Naive B cell (primary cell): ENCODE measurements around the gene SLC26A4. TPM values are rescaled to one million over a fixed set of nuclear protein-coding genes. Genes with fewer than 3 reads are reported as not detected.

Experiments
- ATAC-seq, 2 donors: fragments of 150-1000 bp; cut with Tn5 transposase; 2 replicates each; pipeline ENCODE4 v1.10.0; 2021; ENCODE audit warnings: low read depth in 2 of 2, mild to moderate bottlenecking in 2 of 2, moderate library complexity in 2 of 2
- DNase-seq: peaks from one replicate; pipeline ENCODE4 v3.0.0; 2022
- H3K27ac Mint-ChIP-seq, 6 donors: one replicate each; pipeline ENCODE4 v1.8.0; 2020 to 2022; ENCODE audit warnings: mild to moderate bottlenecking in 6 of 6, mixed read lengths in 6 of 6, moderate library complexity in 5 of 6, inconsistent platforms in 2 of 6
- H3K27me3 Mint-ChIP-seq, 3 donors: one replicate each; pipeline ENCODE4 v1.8.0; 2021 to 2022; ENCODE audit warnings: mixed read lengths in 3 of 3, mild to moderate bottlenecking in 1 of 3
- H3K36me3 Mint-ChIP-seq, 2 donors: one replicate each; pipeline ENCODE4 v1.8.0; 2020 to 2022; ENCODE audit warnings: mixed read lengths in 2 of 2, inconsistent platforms in 1 of 2, mild to moderate bottlenecking in 1 of 2
- H3K4me1 Mint-ChIP-seq, 3 donors: one replicate each; pipeline ENCODE4 v1.8.0; 2020 to 2022; ENCODE audit warnings: mixed read lengths in 3 of 3, inconsistent platforms in 1 of 3, mild to moderate bottlenecking in 1 of 3, moderate library complexity in 1 of 3
- H3K4me3 Mint-ChIP-seq, 8 donors: one replicate each; pipeline ENCODE4 v1.8.0; 2020 to 2022; ENCODE audit warnings: mild to moderate bottlenecking in 8 of 8, mixed read lengths in 8 of 8, moderate library complexity in 8 of 8, inconsistent platforms in 2 of 8
- H3K9me3 Mint-ChIP-seq, 7 donors: one replicate each; pipeline ENCODE4 v1.8.0; 2020 to 2022; ENCODE audit warnings: mixed read lengths in 7 of 7, mild to moderate bottlenecking in 5 of 7, inconsistent platforms in 2 of 7, moderate library complexity in 1 of 7
- polyA plus RNA-seq, 6 donors: library from polyadenylated mRNA; unstranded; fragments of 300-500 nt; fragmentation: Illumina TruSeq; gene quantifications; one replicate each; pipeline ENCODE4 v1.2.3, GENCODE V29; 2021; ENCODE audit warnings: low read depth in 6 of 6

The SLC26A4 gene
- polyA plus RNA-seq, 6 donors from 2014 or later, result 0.09 to 0.19 TPM; not detected in 4

GRCh38 chr7:107712896-107713295 lies 52.3 kb downstream of the SLC26A4 start:
- ATAC-seq, result no peak
- H3K27ac Mint-ChIP-seq, result no peak overlapping the region

GRCh38 chr7:107715531-107715930 lies 54.9 kb downstream of the SLC26A4 start:
- Mint-ChIP-seq H3K9me3 (no peaks in the 10 kb centered on the region), H3K4me3 (no peak overlapping the region), H3K27ac (no peak overlapping the region), H3K36me3 (no peaks in the 10 kb centered on the region), H3K4me1 (no peaks in the 10 kb centered on the region), H3K27me3 (peaks cover 0 to 6% (median 0%) of the 10 kb centered on the region in 3 donors)
- no peak for ATAC-seq
- DNase-seq, result no peak

More at GRCh38 chr7:107712896-107713295, 52.3 kb downstream of the SLC26A4 start:
- Mint-ChIP-seq H3K27me3 (no peaks in the 10 kb centered on the region), H3K4me1 (no peaks in the 10 kb centered on the region), H3K9me3 (no peaks in the 10 kb centered on the region), H3K36me3 (no peaks in the 10 kb centered on the region), H3K4me3 (no peak overlapping the region)
- DNase-seq, result no peak

- H3K27ac Mint-ChIP-seq, result peak overlapping the region in 1 of 6 donors; percentile 0
Measured at GRCh38 chr7:107718456-107719193, 58.0 kb downstream of the SLC26A4 start.

GRCh38 chr7:107721286-107721685 lies 60.7 kb downstream of the SLC26A4 start:
- no peak overlapping the region for H3K4me3 Mint-ChIP-seq
- no peaks in the 10 kb centered on the region for H3K36me3 Mint-ChIP-seq
- H3K27me3 Mint-ChIP-seq, result peaks cover 0 to 6% (median 0%) of the 10 kb centered on the region in 3 donors
- H3K27ac Mint-ChIP-seq, result no peak overlapping the region
- ATAC-seq (no peak), DNase-seq (no peak)
- no peaks in the 10 kb centered on the region for H3K9me3 Mint-ChIP-seq
- no peaks in the 10 kb centered on the region for H3K4me1 Mint-ChIP-seq

More at GRCh38 chr7:107718456-107719193, 58.0 kb downstream of the SLC26A4 start:
- Mint-ChIP-seq H3K27me3 (peaks cover 0 to 6% (median 0%) of the 10 kb centered on the region in 3 donors), H3K4me1 (no peaks in the 10 kb centered on the region), H3K4me3 (no peak overlapping the region), H3K36me3 (no peaks in the 10 kb centered on the region), H3K9me3 (no peaks in the 10 kb centered on the region)
- ATAC-seq (no peak), DNase-seq (no peak)

- no peaks in the 10 kb centered on the region for H3K9me3 Mint-ChIP-seq
- DNase-seq (no peak), ATAC-seq (no peak)
- peaks cover 10 to 19% (median 12%) of the 10 kb centered on the region in 3 donors for H3K27me3 Mint-ChIP-seq
- H3K4me3 Mint-ChIP-seq, result no peak overlapping the region
- H3K36me3 Mint-ChIP-seq, result no peaks in the 10 kb centered on the region
- peak overlapping the region in 1 of 6 donors; percentile 19 for H3K27ac Mint-ChIP-seq
- no peaks in the 10 kb centered on the region for H3K4me1 Mint-ChIP-seq
Measured at GRCh38 chr7:107723255-107723654, 62.6 kb downstream of the SLC26A4 start.

- Mint-ChIP-seq H3K4me3 (no peak overlapping the region), H3K27ac (no peak overlapping the region), H3K9me3 (no peaks in the 10 kb centered on the region), H3K36me3 (no peaks in the 10 kb centered on the region), H3K4me1 (no peaks in the 10 kb centered on the region), H3K27me3 (peaks cover 14 to 21% (median 18%) of the 10 kb centered on the region in 3 donors)
- peak; percentile 40 to 45 for ATAC-seq
- peak; percentile 45 for DNase-seq
Measured at GRCh38 chr7:107725138-107725740, 64.6 kb downstream of the SLC26A4 start.

- H3K27ac Mint-ChIP-seq, result no peak overlapping the region
- H3K4me1 Mint-ChIP-seq, result no peaks in the 10 kb centered on the region
- ATAC-seq, result no peak
- H3K4me3 Mint-ChIP-seq, result peak overlapping the region in 1 of 8 donors; percentile 7
- H3K9me3 Mint-ChIP-seq, result no peaks in the 10 kb centered on the region
- DNase-seq, result no peak
- no peaks in the 10 kb centered on the region for H3K36me3 Mint-ChIP-seq
- peaks cover 14 to 21% (median 18%) of the 10 kb centered on the region in 3 donors for H3K27me3 Mint-ChIP-seq
Measured at GRCh38 chr7:107726356-107727130, 65.9 kb downstream of the SLC26A4 start.

- peaks cover 0 to 6% (median 0%) of the 10 kb centered on the region in 7 donors for H3K9me3 Mint-ChIP-seq
- H3K27me3 Mint-ChIP-seq, result peaks cover 14 to 21% (median 18%) of the 10 kb centered on the region in 3 donors
- H3K4me3 Mint-ChIP-seq, result no peak overlapping the region
- no peaks in the 10 kb centered on the region for H3K36me3 Mint-ChIP-seq
- ATAC-seq, result no peak
- DNase-seq, result no peak
- peak overlapping the region in 1 of 6 donors; percentile 2 for H3K27ac Mint-ChIP-seq
- no peaks in the 10 kb centered on the region for H3K4me1 Mint-ChIP-seq
Measured at GRCh38 chr7:107728276-107728675, 67.6 kb downstream of the SLC26A4 start.

GRCh38 chr7:107742678-107743566 lies 82.3 kb downstream of the SLC26A4 start:
- Mint-ChIP-seq H3K4me1 (peaks cover 20 to 42% (median 34%) of the 10 kb centered on the region in 3 donors), H3K27me3 (no peaks in the 10 kb centered on the region)
- peak; percentile 40 to 42 for ATAC-seq

GRCh38 chr7:107743567-107744344 lies 83.1 kb downstream of the SLC26A4 start, which contains the start of gene CBLL1:
Gene CBLL1 (plus strand): TSS chr7:107744142. CDS start chr7:107744164, 22 bp downstream.
- H3K9me3 Mint-ChIP-seq, result no peaks in the 10 kb centered on the region
- H3K27me3 Mint-ChIP-seq, result no peaks in the 10 kb centered on the region
- DNase-seq (peak; percentile 97), ATAC-seq (peak; percentile 82 to 83)
- peak within 1 kb of the TSS; percentile 98 to 100 (median 100) for H3K27ac Mint-ChIP-seq
- no peaks in the 10 kb centered on the region for H3K36me3 Mint-ChIP-seq
- peak within 1 kb of the TSS; percentile 93 to 100 (median 98) for H3K4me3 Mint-ChIP-seq
- H3K4me1 Mint-ChIP-seq, result peaks cover 20 to 45% (median 34%) of the 10 kb centered on the region in 3 donors

More at GRCh38 chr7:107742678-107743566, 82.3 kb downstream of the SLC26A4 start:
- Mint-ChIP-seq H3K27ac (peak overlapping the region; percentile 98 to 100 (median 100)), H3K9me3 (no peaks in the 10 kb centered on the region), H3K4me3 (peak overlapping the region; percentile 93 to 100 (median 98)), H3K36me3 (no peaks in the 10 kb centered on the region)
- DNase-seq, result peak; percentile 80

- no peak for DNase-seq
- peak overlapping the region; percentile 98 to 100 (median 100) for H3K27ac Mint-ChIP-seq
- peak; percentile 45 to 52 for ATAC-seq
- no peaks in the 10 kb centered on the region for H3K9me3 Mint-ChIP-seq
- H3K4me1 Mint-ChIP-seq, result peaks cover 20 to 45% (median 34%) of the 10 kb centered on the region in 3 donors
- no peaks in the 10 kb centered on the region for H3K36me3 Mint-ChIP-seq
- no peaks in the 10 kb centered on the region for H3K27me3 Mint-ChIP-seq
- H3K4me3 Mint-ChIP-seq, result peak overlapping the region; percentile 93 to 100 (median 98)
Measured at GRCh38 chr7:107744345-107744750, 83.7 kb downstream of the SLC26A4 start.

- H3K27me3 Mint-ChIP-seq, result no peaks in the 10 kb centered on the region
- H3K4me3 Mint-ChIP-seq, result peak overlapping the region in 6 of 8 donors; percentile 2 to 100 (median 94)
- H3K27ac Mint-ChIP-seq, result peak overlapping the region in 2 of 6 donors; percentile 26 to 99
- DNase-seq, result no peak
- no peak for ATAC-seq
- no peaks in the 10 kb centered on the region for H3K36me3 Mint-ChIP-seq
- H3K4me1 Mint-ChIP-seq, result peaks cover 20 to 50% (median 34%) of the 10 kb centered on the region in 3 donors
- no peaks in the 10 kb centered on the region for H3K9me3 Mint-ChIP-seq
Measured at GRCh38 chr7:107746006-107746405, 85.4 kb downstream of the SLC26A4 start.
